Mammary epithelial cell (primary cell): ENCODE data around the gene KCNK4.

Source experiments
- EZH2 ChIP-seq: IDR thresholded peaks from 2 replicates; pipeline ENCODE4 v1.6.1; 2012; ENCODE audit warnings: low read length, inconsistent platforms, borderline replicate concordance
- TF ChIP-seq, protein P1 (sequence below), 2 donors: IDR thresholded peaks in 1 of 2; conservative IDR thresholded peaks in 1 of 2; 2 replicates each; pipeline ENCODE4 v1.5.1; 2011 to 2012; ENCODE audit warnings: inconsistent platforms in 2 of 2, low read length in 2 of 2, mild to moderate bottlenecking in 2 of 2, control low read depth in 1 of 2, low read depth in 1 of 2; ENCODE audit not compliant: insufficient read depth in 1 of 2; ENCODE audit errors: extremely low read depth in 1 of 2

DNA sequence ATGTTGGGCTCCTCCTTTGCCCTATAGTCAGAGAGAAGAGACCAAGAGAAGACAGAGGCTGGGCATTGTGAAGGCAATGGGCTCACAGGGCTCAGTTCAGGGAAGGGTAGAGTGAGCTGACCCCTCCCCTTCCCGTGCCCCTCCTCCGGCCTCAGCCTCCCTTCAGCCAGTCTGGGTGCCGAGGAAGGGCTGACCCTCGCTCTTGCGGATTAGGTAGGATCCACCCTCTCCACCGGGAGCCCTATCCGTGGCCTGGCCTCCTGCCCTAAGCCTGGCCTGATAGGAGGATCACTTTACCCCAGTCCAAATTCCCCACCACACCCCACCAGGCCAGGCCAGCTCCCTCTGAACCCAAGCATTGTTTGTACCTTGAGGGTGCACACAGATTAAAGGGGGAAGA lies 42.5 kb upstream of the KCNK4 start:
- TF ChIP-seq, protein P1, sequence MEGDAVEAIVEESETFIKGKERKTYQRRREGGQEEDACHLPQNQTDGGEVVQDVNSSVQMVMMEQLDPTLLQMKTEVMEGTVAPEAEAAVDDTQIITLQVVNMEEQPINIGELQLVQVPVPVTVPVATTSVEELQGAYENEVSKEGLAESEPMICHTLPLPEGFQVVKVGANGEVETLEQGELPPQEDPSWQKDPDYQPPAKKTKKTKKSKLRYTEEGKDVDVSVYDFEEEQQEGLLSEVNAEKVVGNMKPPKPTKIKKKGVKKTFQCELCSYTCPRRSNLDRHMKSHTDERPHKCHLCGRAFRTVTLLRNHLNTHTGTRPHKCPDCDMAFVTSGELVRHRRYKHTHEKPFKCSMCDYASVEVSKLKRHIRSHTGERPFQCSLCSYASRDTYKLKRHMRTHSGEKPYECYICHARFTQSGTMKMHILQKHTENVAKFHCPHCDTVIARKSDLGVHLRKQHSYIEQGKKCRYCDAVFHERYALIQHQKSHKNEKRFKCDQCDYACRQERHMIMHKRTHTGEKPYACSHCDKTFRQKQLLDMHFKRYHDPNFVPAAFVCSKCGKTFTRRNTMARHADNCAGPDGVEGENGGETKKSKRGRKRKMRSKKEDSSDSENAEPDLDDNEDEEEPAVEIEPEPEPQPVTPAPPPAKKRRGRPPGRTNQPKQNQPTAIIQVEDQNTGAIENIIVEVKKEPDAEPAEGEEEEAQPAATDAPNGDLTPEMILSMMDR (conservative IDR thresholded peaks at IDR 0.05 in 1 of 2, IDR thresholded peaks at IDR 0.05 in 1 of 2; ENCODE audit: extremely low read depth in 1 of 2, insufficient read depth in 1 of 2, low read depth in 1 of 2, low read length in 2 of 2) = no peak
- no peak for TF ChIP-seq EZH2
